ENCODE data around the gene LRRC8B. TPM values are rescaled to one million over a fixed set of nuclear protein-coding genes. Genes with fewer than 3 reads are reported as not detected.

The LRRC8B gene
- total RNA-seq, 1 experiment from 2014 or later, result 15.0 TPM

- H2AFZ ChIP-seq, result no peak overlapping the region
- no peaks in the 10 kb centered on the region for H3K36me3 ChIP-seq (ENCODE audit: low read depth)
- H3K9me3 ChIP-seq (ENCODE audit: insufficient read depth, low read depth), result no peaks in the 10 kb centered on the region
- H3K27me3 ChIP-seq (ENCODE audit: insufficient read depth, low read depth), result no peaks in the 10 kb centered on the region
- POLR2A ChIA-PET (ENCODE audit: unreplicated experiment), result no interaction called here
- H3F3A ChIP-seq (ENCODE audit: insufficient read depth, low read depth), result no peaks in the 10 kb centered on the region
- H3K9me2 ChIP-seq (ENCODE audit: insufficient read depth), result no peaks in the 10 kb centered on the region
- no peaks in the 10 kb centered on the region for H3K4me1 ChIP-seq (replicated peaks; ENCODE audit: insufficient read depth)
- no peaks in the 10 kb centered on the region for H3K79me2 ChIP-seq (ENCODE audit: low read depth)
- no peaks in the 10 kb centered on the region for H4K20me1 ChIP-seq (ENCODE audit: insufficient read depth)
- CTCF ChIA-PET, result no interaction called here
- BruUV-seq (replicated peaks), result no TSS peak
- DNase-seq, result no peak
- H3K4me2 ChIP-seq, result no peak overlapping the region
- intact Hi-C loops (cut with micrococcal nuclease; ENCODE audit: unreplicated experiment), result no loop called here
- no peak overlapping the region for H3K4me3 ChIP-seq
- no peak for TF ChIP-seq EZH2 (IDR thresholded peaks at IDR 0.05; ENCODE audit: low read depth)
- no peak for TF ChIP-seq CTCF (conservative IDR thresholded peaks at IDR 0.05)
- H3K27ac ChIP-seq, result no peak overlapping the region
These were observed 36.7 kb upstream of the LRRC8B start for GRCh38 chr1:89487972-89488371.

- no peak overlapping the region for H2AFZ ChIP-seq
These were observed 35.4 kb upstream of the LRRC8B start for GRCh38 chr1:89489047-89489729.

GRCh38 chr1:89490389-89490788 lies 34.2 kb upstream of the LRRC8B start:
- H2AFZ ChIP-seq, result no peak overlapping the region
- no peak overlapping the region for H3K27ac ChIP-seq
- H3K79me2 ChIP-seq (ENCODE audit: low read depth), result no peaks in the 10 kb centered on the region
- H4K20me1 ChIP-seq (ENCODE audit: insufficient read depth), result no peaks in the 10 kb centered on the region
- no peaks in the 10 kb centered on the region for H3F3A ChIP-seq (ENCODE audit: insufficient read depth, low read depth)
- ChIA-PET POLR2A (ENCODE audit: unreplicated experiment) (no interaction called here), CTCF (no interaction called here)
- H3K9me2 ChIP-seq (ENCODE audit: insufficient read depth), result no peaks in the 10 kb centered on the region
- H3K4me2 ChIP-seq, result no peak overlapping the region
- H3K4me3 ChIP-seq, result no peak overlapping the region
- intact Hi-C loops (cut with micrococcal nuclease; ENCODE audit: unreplicated experiment), result no loop called here
- H3K36me3 ChIP-seq (ENCODE audit: low read depth), result no peaks in the 10 kb centered on the region
- DNase-seq, result no peak
- BruUV-seq (replicated peaks), result no TSS peak
- H3K4me1 ChIP-seq (replicated peaks; ENCODE audit: insufficient read depth), result no peaks in the 10 kb centered on the region
- no peaks in the 10 kb centered on the region for H3K9me3 ChIP-seq (ENCODE audit: insufficient read depth, low read depth)
- no peaks in the 10 kb centered on the region for H3K27me3 ChIP-seq (ENCODE audit: insufficient read depth, low read depth)
- no peak for TF ChIP-seq CTCF (conservative IDR thresholded peaks at IDR 0.05)

More at GRCh38 chr1:89489047-89489729, 35.4 kb upstream of the LRRC8B start:
- CTCF ChIA-PET, result no interaction called here
- no peaks in the 10 kb centered on the region for H3K36me3 ChIP-seq (ENCODE audit: low read depth)
- no peaks in the 10 kb centered on the region for H3F3A ChIP-seq (ENCODE audit: insufficient read depth, low read depth)
- H3K4me3 ChIP-seq, result no peak overlapping the region
- POLR2A ChIA-PET (ENCODE audit: unreplicated experiment), result no interaction called here
- intact Hi-C loops (cut with micrococcal nuclease; ENCODE audit: unreplicated experiment), result no loop called here
- BruUV-seq (replicated peaks), result no TSS peak
- no peaks in the 10 kb centered on the region for H3K27me3 ChIP-seq (ENCODE audit: insufficient read depth, low read depth)
- H4K20me1 ChIP-seq (ENCODE audit: insufficient read depth), result no peaks in the 10 kb centered on the region
- H3K4me1 ChIP-seq (replicated peaks; ENCODE audit: insufficient read depth), result no peaks in the 10 kb centered on the region
- H3K27ac ChIP-seq, result no peak overlapping the region
- no peaks in the 10 kb centered on the region for H3K9me3 ChIP-seq (ENCODE audit: insufficient read depth, low read depth)
- TF ChIP-seq CTCF (conservative IDR thresholded peaks at IDR 0.05), result no peak
- no peak for TF ChIP-seq EZH2 (IDR thresholded peaks at IDR 0.05; ENCODE audit: low read depth)
- no peak for DNase-seq
- H3K4me2 ChIP-seq, result no peak overlapping the region
- no peaks in the 10 kb centered on the region for H3K9me2 ChIP-seq (ENCODE audit: insufficient read depth)
- H3K79me2 ChIP-seq (ENCODE audit: low read depth), result no peaks in the 10 kb centered on the region
